Measurements from ENCODE around the gene TBC1D22B.
"Not testable (repeated sequence)": the region's sequence is repeated elsewhere in the genome, so short reads cannot be mapped to it uniquely, and the experiment has no call there.

The TBC1D22B gene

GRCh38 chr6:37304766-37305165, 47.2 kb downstream of the TBC1D22B start:
- no peak for DNase-seq

GRCh38 chr6:37305841-37306425, 48.4 kb downstream of the TBC1D22B start:
- DNase-seq = no peak

DNA sequence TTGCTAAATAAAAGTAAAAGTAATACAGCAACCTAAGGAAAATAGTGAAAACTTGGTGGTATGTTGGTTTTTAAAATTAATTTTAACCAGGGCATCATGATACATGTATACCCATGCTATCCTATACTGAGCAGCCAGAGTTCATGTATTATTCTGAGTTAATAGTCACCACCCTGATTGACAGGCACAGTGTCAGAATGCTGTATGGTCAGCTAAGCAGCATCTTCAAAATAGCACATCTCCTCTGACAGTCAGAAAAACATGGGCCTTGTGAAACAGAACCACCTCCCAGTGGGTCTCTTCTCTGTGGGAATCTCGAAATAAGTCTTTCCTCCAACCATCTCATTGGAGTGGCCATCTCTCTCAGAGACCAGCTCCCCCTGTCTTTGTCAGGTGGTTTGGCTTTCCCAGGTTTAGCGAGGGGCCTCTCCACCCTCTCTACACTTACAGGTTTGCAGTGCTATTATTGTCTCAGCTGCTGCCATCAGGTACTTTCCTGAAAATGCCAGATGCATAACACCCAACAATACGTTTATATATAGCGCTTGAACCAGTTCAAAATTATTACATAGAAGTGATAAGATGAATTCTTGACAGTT, 49.2 kb downstream of the TBC1D22B start:
- DNase-seq = no peak

DNA sequence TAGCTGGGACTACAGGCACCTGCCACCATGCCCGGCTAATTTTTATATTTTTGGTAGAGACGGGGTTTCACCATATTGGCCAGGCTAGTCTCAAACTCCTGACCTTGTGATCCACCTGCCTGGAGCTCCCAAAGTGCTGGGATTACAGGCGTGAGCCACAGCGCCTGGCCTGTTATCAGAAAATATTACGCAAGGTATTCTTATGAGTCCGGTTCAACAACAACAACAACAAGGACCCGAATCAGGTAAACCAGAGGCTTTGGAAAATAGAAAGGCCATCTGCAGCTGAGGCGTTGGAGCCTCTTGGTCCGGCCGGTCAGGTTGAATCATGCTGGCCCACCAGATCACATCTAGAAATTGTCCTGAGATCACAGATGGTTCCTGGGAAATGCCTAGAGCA, 49.9 kb downstream of the TBC1D22B start:
- not testable (repeated sequence) for DNase-seq

- DNase-seq = no peak
Observed at GRCh38 chr6:37308069-37308815, 50.7 kb downstream of the TBC1D22B start.

DNA sequence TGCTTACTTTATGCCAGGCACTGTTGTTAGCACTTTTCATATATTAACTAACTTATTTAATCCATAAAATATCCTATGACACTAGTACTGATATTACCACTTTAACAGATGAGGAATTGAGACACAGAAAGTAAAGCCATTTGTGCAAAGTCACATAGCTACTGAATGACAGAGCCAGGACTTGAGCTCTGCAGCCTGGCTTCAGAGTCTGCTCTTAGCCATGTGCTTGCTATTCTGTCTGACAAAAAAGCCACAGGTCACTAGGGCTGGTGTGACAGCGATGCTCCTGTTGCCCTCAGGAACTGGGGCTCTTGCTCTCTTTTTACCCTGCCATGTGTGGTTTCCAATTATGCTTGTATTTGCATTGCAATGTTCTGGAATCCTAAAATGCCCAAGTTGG, 51.5 kb downstream of the TBC1D22B start:
- DNase-seq = no peak

DNA sequence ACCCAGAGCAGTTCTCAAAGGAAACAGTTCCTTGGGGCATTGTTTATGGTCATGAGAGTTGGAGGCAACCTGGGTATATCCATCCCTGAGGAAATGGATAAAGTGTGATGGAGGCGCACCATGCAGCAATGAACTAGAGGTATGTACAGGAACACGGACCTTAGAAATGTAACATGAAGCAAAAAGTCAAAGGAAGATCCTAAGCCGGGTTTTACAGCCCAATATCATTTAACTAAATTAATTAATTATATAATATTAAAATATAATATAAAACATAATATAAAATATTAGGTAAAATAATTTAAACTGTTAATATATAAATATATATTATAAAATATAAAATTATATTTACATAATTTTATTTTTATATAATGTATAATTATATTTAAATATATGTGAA, 52.1 kb downstream of the TBC1D22B start:
- DNase-seq = no peak

DNA sequence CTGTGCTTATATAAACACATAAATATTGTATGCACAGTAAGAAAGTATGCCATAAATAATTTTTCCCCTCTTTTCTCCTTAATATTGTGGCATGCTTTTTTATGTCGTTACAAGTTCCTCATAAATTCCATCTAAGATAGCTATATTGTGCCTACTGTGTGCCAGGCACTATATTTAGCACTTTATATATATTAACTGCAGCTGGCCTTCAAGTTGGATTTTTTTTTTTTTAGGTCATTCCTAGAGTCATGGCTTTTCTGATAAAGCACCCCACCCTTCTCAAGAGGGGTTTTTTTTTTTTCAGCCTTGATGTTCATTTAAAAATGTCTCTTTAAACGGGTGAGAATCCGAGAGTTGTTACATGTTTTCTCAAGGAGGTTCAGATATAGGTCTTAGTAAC, 53.4 kb downstream of the TBC1D22B start:
- DNase-seq = no peak

DNA sequence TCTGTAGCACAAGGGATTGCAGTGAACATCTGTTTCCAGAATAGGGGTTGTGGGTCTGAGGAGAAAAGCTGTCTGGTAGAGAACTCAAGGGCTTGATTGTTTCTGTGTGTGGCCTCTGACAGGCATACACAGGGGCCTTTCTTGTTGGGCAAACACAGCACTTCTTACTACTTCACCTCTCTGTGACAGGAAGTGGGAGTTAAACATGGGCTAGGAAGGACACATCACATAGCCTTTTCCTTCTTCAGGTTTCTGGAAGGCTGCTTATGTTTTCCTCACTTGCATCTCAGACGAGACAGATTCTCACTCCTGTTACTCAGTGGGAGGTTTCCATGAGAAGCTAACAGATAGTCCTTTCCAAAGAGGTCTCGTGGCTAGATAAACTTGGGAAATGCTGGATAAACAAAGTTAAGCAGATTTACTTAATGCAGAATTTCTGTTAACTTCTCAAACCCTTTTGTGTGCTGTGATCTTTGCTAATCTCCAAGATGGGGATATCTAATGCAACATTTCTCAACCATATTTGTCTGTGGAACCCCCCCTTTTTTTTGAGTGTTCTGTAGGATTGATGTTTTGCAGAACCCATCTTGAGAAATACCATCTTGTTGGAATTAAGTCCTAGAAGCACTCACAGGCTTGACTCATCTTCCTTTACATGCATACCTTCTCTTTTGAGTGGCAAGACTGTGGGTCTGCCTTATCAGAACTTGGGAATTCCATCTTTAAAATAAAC, 54.3 kb downstream of the TBC1D22B start:
- DNase-seq = no peak

DNA sequence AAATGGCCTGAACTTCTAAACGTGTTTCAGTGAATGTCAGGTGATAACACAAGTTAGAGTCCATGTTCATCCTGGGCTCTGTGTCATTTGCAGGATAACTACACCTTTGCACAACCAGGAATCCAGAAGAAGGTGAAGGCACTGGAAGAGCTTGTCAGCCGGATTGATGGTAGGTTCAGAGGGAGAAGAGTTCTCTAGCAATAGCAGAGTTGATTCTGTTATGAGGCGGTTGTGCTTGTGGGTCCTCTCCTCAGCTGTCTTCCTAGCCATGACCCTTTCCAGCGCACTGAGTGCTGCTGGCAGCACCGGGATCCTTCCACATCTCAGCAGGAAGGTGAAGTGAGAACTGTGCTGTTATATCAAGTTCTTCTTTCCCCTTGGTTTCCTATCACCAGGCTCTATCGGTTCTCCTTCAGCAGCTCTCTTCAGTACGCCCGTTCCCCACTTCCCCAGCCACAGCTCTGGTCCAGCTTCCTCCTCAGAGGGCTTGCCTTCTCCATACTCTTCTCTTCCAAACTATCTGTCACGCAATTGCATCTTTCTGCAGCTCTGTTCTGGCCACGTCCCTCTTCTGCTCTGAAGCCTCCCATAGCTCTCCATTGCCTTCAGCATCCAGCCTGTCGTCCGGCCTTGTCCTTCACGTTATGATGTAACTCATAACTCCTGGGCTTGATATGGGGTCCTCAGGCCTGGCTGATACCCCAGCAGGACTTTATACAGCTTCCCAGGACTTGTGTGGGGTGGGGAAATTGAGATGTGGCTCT, 56.3 kb downstream of the TBC1D22B start:
- DNase-seq = no peak

- DNase-seq = peak; percentile 21
Observed at GRCh38 chr6:37314487-37315156, 57.0 kb downstream of the TBC1D22B start.

DNA sequence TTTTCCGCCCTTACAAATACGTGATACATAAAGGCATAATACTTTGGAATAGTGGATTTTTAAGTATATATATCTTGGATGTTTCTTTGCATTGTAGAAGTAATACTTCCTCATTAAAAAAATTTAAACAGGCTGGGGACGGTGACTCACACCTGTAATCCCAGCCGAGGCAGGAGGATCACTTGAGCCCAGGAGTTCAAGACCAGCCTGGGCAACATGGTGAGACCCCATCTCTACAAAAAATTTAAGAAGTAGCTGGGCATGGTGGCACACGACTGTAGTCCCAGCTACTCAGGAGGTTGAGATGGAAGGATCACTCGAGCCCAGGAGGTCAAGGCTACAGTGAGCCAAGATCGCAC, 57.6 kb downstream of the TBC1D22B start:
- no peak for DNase-seq

- no peak for DNase-seq
Observed at GRCh38 chr6:37316071-37316470, 58.5 kb downstream of the TBC1D22B start.

DNA sequence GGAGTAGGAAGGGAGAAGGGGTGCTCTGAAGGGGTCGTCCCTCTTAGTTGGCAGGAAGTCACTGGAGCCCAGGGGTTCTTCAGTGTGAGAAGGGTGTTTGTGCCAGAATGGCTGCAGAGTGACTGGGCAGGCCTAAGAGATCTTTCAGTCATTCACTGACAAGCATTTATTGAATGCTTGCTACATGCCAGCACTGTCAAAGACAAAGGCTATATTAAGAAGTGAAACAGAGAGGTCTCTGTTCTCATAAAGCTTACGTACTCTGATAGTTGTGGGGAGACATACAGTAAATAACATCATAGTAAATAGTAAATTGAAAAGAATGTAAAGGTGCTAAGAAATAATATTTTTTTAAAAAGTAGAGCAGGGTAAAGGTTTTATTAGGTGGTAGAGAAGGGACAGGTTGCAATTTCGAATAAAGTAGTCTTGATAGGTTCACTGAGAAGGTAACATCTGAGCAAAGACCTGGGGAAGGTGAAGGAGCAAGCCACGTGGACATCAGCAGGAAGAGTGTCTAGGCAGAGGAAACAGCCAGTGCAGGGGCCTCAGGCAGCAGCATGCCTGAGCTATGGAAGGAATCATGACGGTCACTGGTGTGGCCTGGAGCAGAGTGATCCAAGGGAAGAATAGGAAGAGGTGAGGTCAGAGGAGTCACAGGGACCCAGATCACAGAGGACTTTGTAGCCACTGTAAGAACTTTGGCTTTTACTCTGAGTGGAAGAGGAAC, 59.9 kb downstream of the TBC1D22B start:
- no peak for DNase-seq

- DNase-seq = no peak
Observed at GRCh38 chr6:37319156-37319555, 61.6 kb downstream of the TBC1D22B start.

DNA sequence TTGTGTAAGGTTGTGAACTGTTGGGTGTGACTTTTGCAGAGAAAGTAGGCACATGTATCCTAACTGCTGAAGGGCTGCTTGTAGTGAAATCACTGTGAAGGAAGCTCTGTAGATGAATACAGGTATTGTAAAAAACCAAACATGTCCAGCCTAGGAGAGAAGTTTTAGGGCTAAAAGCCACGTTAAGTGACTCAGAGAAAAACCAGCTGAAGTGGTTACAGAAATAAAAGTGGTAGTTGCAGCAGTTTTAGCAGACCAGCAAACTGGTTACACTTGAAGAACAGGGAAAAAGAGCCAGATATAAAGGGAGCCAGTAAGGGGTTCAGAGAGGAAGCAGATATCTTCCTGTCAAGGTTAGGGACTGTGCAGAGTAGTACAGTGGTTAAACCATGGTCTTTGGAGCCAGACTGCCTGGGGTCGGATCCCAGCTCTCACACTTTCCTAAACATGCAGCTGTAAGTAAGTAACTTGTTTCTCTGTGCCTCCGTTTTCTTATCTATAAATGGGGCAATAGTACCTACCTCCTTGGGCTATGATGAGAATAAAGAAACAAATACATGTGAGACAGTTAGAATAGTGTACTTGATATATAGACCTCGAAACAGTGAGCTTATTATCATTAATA, 62.4 kb downstream of the TBC1D22B start:
- no peak for DNase-seq

DNA sequence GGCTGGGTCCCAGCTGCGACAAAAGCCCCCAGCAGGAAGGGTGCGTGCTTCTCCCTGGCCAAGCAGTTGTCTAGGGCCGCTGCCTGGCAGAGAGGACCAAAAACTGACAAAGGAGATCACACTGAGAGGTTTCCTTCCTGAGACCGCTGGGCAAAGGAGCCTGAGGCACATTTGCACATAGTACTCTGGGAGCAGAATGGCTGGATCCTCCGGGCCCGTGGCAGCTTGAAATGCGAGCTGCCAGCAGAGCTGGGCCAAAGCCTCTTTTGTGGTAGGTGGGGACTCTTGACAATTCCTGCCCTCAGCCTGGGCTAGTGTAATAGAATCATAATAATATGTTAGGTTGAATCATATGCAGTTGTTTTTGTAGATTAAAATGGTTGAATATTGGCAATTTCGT, 63.1 kb downstream of the TBC1D22B start:
- DNase-seq = no peak

GRCh38 chr6:37321101-37321500, 63.5 kb downstream of the TBC1D22B start:
- no peak for DNase-seq

GRCh38 chr6:37321516-37322415, 64.2 kb downstream of the TBC1D22B start:
- DNase-seq = no peak

DNA sequence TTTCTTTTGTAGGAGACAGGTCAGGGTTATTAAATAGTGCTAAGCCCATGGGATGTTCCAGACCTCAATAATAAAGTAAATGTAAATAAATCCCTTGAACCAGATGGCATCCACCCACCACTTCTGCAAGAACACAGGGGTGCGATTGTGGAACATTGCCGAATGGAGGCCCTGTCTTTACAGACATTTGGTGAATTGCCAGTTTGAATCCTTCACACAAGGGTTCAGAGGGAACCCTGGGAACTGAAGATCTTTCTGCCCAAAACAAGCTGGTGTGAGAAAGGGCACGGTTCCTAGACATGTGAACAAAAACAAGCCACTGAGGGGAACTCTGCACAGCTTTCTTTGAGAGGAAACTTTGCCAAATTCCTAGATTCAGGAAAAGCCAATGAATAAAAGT, 66.0 kb downstream of the TBC1D22B start:
- no peak for DNase-seq

Measured in KG1 (cell line).